Effector memory CD8-positive, alpha-beta T cell (primary cell): Measurements from ENCODE around the gene ZCWPW1.
A peak's percentile ranks its signal among the peaks of the same experiment; 100 is the strongest.
"Not testable (repeated sequence)": the region's sequence is repeated elsewhere in the genome, so short reads cannot be mapped to it uniquely, and the experiment has no call there.

Source experiments
- ATAC-seq: fragments of 150-1000 bp; cut with Tn5 transposase; replicated peaks from 2 replicates; pipeline ENCODE4 v1.10.0; 2021; ENCODE audit warnings: mild to moderate bottlenecking, moderate library complexity
- DNase-seq, 3 experiments: peaks; one replicate each; pipeline ENCODE4 v3.0.0; 2021
- H3K27ac Mint-ChIP-seq, 2 donors: one replicate each; pipeline ENCODE4 v1.8.0; 2022; ENCODE audit warnings: mild to moderate bottlenecking in 2 of 2, mixed read lengths in 2 of 2, moderate library complexity in 2 of 2
- H3K27me3 Mint-ChIP-seq, 2 donors: one replicate each; pipeline ENCODE4 v1.8.0; 2022; ENCODE audit warnings: mixed read lengths in 2 of 2
- H3K36me3 Mint-ChIP-seq: one replicate; pipeline ENCODE4 v1.8.0; 2022; ENCODE audit warnings: mild to moderate bottlenecking, moderate library complexity, mixed read lengths; ENCODE audit not compliant: insufficient read depth
- H3K4me1 Mint-ChIP-seq, 2 donors: one replicate each; pipeline ENCODE4 v1.8.0; 2022; ENCODE audit warnings: low read depth in 2 of 2, mixed read lengths in 2 of 2
- H3K4me3 Mint-ChIP-seq, 2 donors: one replicate each; pipeline ENCODE4 v1.8.0; 2022; ENCODE audit warnings: mild to moderate bottlenecking in 2 of 2, mixed read lengths in 2 of 2, moderate library complexity in 2 of 2
- H3K9me3 Mint-ChIP-seq, 2 donors: one replicate each; pipeline ENCODE4 v1.8.0; 2022; ENCODE audit warnings: mixed read lengths in 2 of 2

ZCWPW1 gene

GRCh38 chr7:100396421-100396982 is 32.0 kb downstream of the ZCWPW1 start:
- peaks cover 16 to 22% of the 10 kb centered on the region in 2 donors for H3K4me1 Mint-ChIP-seq
- no peaks in the 10 kb centered on the region for H3K27me3 Mint-ChIP-seq
- H3K36me3 Mint-ChIP-seq, result peaks cover 11% of the 10 kb centered on the region
- DNase-seq (peak; percentile 28 to 38 (median 30)), ATAC-seq (peak; percentile 97)
- no peaks in the 10 kb centered on the region for H3K9me3 Mint-ChIP-seq
- peak overlapping the region; percentile 96 to 97 for H3K27ac Mint-ChIP-seq
- peak overlapping the region; percentile 76 to 81 for H3K4me3 Mint-ChIP-seq

DNA sequence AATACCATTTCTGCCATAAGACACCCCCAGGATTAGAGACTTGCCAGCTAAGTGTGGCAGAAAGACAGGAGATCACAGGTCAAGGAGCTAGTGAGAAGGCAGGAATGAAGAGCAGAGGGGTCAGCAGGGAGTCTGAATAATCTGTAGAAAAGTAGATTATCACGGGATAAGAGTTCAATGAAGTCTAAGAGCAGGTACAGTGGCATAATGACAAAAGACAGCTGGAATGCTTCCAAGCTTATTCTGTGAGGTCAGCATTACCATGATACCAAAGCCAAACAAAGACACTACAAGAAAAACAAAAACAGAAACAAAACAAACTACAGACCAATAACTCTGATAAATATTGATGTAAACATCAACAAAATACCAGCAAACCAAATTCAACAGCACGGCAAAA is 34.4 kb downstream of the ZCWPW1 start:
- no peak overlapping the region for H3K27ac Mint-ChIP-seq
- peaks cover 11% of the 10 kb centered on the region for H3K36me3 Mint-ChIP-seq
- H3K27me3 Mint-ChIP-seq, result peaks cover 10 to 15% of the 10 kb centered on the region in 2 donors
- H3K9me3 Mint-ChIP-seq, result no peaks in the 10 kb centered on the region
- no peak for ATAC-seq
- H3K4me3 Mint-ChIP-seq, result no peak overlapping the region
- no peak for DNase-seq
- peaks cover 16 to 22% of the 10 kb centered on the region in 2 donors for H3K4me1 Mint-ChIP-seq

GRCh38 chr7:100393233-100393905 is 35.1 kb downstream of the ZCWPW1 start:
- no peak for ATAC-seq
- Mint-ChIP-seq H3K4me3 (no peak overlapping the region), H3K27me3 (peaks cover 10 to 15% of the 10 kb centered on the region in 2 donors), H3K36me3 (peaks cover 11% of the 10 kb centered on the region), H3K27ac (no peak overlapping the region), H3K4me1 (peaks cover 13 to 19% of the 10 kb centered on the region in 2 donors), H3K9me3 (no peaks in the 10 kb centered on the region)
- no peak for DNase-seq

DNA sequence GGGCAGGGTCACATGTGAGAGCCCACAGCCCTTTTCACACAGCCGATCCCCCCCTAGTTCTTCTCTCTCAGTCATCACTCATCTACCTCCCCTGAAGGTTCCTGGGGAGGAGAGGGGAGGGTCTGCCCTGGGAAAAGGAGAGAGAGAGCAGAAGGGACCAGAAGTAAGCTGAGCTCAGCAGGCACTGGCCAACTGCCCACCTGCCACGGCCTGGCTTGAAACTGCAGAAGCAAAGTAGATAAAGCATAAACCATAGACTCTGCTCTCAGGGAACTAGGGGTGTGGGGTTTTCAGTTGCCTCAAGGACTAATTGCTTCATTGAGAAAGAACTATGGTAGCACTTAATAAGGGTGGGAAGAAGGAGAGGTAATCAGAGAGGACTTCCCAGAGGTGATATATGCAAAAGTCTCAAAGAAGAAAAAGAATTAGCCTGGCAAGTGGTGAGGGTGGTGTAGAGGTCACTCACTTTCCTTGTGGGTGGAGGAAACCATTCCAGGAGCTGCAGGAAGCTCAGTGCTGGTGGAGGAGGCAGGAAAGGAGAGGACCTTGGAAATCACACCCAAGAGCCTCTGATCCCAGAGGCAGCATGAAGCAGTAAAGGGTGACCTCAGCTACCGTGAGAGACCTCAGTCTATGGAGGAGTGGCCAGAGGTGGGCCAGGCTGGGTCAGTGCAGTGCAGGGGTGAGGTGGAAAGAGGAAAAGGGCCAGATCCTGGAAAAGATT is 38.1 kb downstream of the ZCWPW1 start:
- H3K27me3 Mint-ChIP-seq, result peaks cover 10 to 15% of the 10 kb centered on the region in 2 donors
- H3K27ac Mint-ChIP-seq, result no peak overlapping the region
- no peak for DNase-seq
- H3K4me1 Mint-ChIP-seq, result no peaks in the 10 kb centered on the region
- H3K9me3 Mint-ChIP-seq, result no peaks in the 10 kb centered on the region
- ATAC-seq, result no peak
- no peak overlapping the region for H3K4me3 Mint-ChIP-seq
- H3K36me3 Mint-ChIP-seq, result peaks cover 5% of the 10 kb centered on the region

- Mint-ChIP-seq H3K4me1 (no peaks in the 10 kb centered on the region), H3K9me3 (no peaks in the 10 kb centered on the region), H3K27ac (no peak overlapping the region), H3K27me3 (peaks cover 10 to 15% of the 10 kb centered on the region in 2 donors), H3K4me3 (no peak overlapping the region), H3K36me3 (peaks cover 3% of the 10 kb centered on the region)
- DNase-seq (no peak), ATAC-seq (no peak)
Measured at GRCh38 chr7:100389437-100390088, 38.9 kb downstream of the ZCWPW1 start.

GRCh38 chr7:100387695-100388094 is 40.8 kb downstream of the ZCWPW1 start:
- Mint-ChIP-seq H3K4me3 (no peak overlapping the region), H3K27ac (no peak overlapping the region), H3K4me1 (no peaks in the 10 kb centered on the region), H3K27me3 (peaks cover 10 to 15% of the 10 kb centered on the region in 2 donors), H3K36me3 (no peaks in the 10 kb centered on the region), H3K9me3 (no peaks in the 10 kb centered on the region)
- ATAC-seq (no peak), DNase-seq (no peak)

DNA sequence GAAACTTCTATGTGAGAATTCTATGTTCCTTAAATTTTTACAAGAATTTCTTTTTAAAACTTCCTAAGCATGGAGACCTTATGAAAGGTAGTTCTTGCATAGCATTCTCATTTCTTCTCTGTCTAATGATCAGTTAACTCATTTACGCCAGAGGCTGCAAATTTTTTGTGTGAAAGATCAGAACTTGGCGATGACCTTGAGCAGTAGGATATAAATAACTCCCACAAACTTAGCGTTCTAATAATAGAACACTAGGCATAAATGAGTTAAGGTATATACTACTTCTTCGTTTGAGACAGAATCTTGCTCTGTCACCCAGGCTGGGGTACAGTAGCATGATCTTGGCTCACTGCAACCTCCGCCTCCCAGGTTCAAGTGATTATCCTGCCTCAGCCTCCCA is 41.6 kb downstream of the ZCWPW1 start:
- peaks cover 10 to 15% of the 10 kb centered on the region in 2 donors for H3K27me3 Mint-ChIP-seq
- no peaks in the 10 kb centered on the region for H3K9me3 Mint-ChIP-seq
- no peak overlapping the region for H3K27ac Mint-ChIP-seq
- H3K4me1 Mint-ChIP-seq, result no peaks in the 10 kb centered on the region
- ATAC-seq (no peak), DNase-seq (no peak)
- no peaks in the 10 kb centered on the region for H3K36me3 Mint-ChIP-seq
- H3K4me3 Mint-ChIP-seq, result no peak overlapping the region

GRCh38 chr7:100384628-100385294 is 43.7 kb downstream of the ZCWPW1 start:
- Mint-ChIP-seq H3K27ac (no peak overlapping the region), H3K4me3 (no peak overlapping the region), H3K27me3 (peaks cover 2 to 7% of the 10 kb centered on the region in 2 donors), H3K4me1 (no peaks in the 10 kb centered on the region), H3K9me3 (no peaks in the 10 kb centered on the region), H3K36me3 (no peaks in the 10 kb centered on the region)
- DNase-seq (no peak), ATAC-seq (no peak)

DNA sequence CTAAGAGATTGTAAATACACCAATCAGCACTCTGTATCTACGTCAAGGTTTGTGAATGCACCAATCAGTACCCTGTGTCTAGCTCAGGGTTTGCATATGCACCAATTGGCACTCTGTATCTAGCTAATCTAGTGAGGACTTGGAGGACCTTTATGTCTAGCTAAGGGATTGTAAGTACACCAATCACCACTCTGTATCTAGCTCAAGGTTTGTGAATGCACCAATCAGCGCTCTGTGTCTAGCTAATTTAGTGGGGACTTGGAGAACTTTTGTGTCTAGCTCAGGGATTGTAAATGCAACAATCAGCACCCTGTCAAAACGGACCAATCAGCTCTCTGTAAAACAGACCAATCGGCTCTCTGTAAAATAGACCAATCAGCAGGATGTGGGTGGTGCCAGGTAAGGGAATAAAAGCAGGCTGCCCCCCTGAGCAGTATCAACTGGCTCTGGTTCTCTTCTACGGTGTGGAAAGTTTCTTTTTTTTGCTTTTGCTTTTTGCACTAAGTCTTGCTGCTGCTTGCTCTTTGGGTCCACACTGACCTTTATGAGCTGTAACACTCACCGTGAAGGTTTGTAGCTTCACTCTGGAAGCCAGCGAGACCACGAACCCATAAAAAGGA is 46.2 kb downstream of the ZCWPW1 start:
- H3K27me3 Mint-ChIP-seq, H3K36me3 Mint-ChIP-seq, H3K4me1 Mint-ChIP-seq, DNase-seq, H3K4me3 Mint-ChIP-seq, H3K9me3 Mint-ChIP-seq, H3K27ac Mint-ChIP-seq, ATAC-seq: not testable (repeated sequence)

GRCh38 chr7:100381531-100382233 is 46.8 kb downstream of the ZCWPW1 start:
- not testable (repeated sequence) for H3K4me3 Mint-ChIP-seq, DNase-seq, ATAC-seq, H3K27me3 Mint-ChIP-seq, H3K27ac Mint-ChIP-seq, H3K9me3 Mint-ChIP-seq, H3K36me3 Mint-ChIP-seq, H3K4me1 Mint-ChIP-seq

DNA sequence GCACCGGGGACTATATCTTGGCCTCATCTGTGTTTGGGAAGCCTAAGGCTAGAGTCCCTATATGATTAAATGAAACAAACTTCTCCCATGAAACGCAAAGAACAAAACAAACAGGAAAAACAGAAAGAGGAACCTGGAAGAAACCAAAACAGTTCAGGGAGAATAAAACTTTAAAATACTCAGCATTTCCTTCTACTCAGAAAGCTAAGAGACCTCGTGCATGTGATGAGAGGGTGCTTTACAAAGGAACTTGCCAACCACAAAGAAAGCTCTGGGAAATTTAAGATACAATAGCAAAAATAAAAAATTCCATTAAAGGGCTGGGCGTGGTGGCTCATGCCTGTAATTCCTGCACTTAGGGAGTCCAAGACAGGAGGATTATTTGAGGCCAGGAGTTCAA is 48.3 kb downstream of the ZCWPW1 start:
- Mint-ChIP-seq H3K27me3 (no peaks in the 10 kb centered on the region), H3K36me3 (peaks cover 9% of the 10 kb centered on the region), H3K9me3 (no peaks in the 10 kb centered on the region), H3K4me1 (peaks cover 0 to under 1% of the 10 kb centered on the region in 2 donors), H3K27ac (no peak overlapping the region), H3K4me3 (no peak overlapping the region)
- DNase-seq, result no peak
- ATAC-seq, result no peak

DNA sequence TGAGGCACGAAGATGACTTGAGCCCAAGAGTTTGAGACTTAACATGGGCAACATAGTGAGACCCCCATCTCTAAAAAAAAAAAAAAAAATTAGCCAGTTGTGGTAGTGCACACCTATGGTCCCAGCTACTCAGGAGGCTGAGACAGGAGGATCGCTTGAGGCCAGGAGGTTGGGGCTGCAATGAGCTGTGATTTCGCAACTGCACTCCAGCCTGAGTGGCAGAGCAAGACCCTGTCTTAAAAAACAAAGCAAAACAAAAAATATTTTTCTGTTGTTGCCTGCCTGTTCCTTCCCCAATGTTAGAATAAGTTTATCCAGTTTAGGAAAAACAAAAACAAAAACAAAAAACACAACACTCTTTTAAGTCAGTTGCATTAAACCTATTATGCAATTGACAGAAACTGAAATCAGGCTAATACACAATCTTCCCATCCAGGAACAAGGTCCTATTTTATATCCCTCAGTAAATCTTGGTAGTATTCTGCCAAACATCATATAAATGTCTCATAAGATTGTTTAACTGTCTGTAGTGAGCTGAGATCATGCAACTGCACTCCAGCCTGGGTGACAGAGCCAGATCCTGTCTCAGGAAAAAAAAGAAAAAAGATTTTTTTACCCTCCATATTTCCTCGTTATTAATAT is 50.3 kb downstream of the ZCWPW1 start:
- no peak overlapping the region for H3K4me3 Mint-ChIP-seq
- peaks cover 9% of the 10 kb centered on the region for H3K36me3 Mint-ChIP-seq
- peaks cover 10% of the 10 kb centered on the region in 2 donors for H3K4me1 Mint-ChIP-seq
- H3K9me3 Mint-ChIP-seq, result no peaks in the 10 kb centered on the region
- H3K27ac Mint-ChIP-seq, result no peak overlapping the region
- no peaks in the 10 kb centered on the region for H3K27me3 Mint-ChIP-seq
- no peak for DNase-seq
- ATAC-seq, result no peak
